SKM-1 treated with dmso at 0.1 percent for 144 hours (cell line): ENCODE results near the gene LIN52.
A peak's percentile ranks its signal among the peaks of the same experiment; 100 is the strongest.

Experiments
- DNase-seq: peaks from one replicate; lab custom pipeline; 2025; ENCODE audit not compliant: unreplicated experiment; lab: John Stamatoyannopoulos, UW

The LIN52 gene

DNA sequence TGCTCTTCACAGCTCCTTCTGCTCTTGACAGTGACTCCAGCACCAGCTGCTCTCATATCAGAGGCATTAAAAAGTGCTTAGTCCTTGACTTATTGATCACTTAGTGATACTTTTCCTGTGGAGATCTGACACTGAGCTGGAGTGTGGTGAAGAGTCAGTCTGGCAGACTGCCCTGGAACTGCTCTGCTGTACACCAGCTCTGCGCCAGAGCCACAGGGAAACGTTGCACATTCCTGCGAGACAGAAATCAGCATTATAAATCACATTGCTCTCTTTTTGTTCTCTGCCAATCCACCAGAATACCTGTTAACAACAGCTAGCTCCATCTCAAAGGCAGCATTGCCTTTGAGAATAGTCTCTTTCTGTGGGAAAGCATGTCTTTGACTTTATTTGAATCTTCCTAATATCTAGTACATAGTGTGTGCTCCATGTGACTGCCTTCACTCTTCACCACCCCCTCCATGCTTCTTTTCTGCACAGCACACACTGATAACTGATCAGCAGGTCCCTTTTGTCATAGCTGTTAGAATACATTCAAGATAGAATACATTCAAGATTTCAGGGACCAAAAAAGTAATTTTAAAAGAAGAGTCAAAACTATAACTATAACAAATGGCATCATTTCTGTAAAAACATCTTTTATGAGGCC is 106.3 kb downstream of the LIN52 start:
- DNase-seq = no peak

DNA sequence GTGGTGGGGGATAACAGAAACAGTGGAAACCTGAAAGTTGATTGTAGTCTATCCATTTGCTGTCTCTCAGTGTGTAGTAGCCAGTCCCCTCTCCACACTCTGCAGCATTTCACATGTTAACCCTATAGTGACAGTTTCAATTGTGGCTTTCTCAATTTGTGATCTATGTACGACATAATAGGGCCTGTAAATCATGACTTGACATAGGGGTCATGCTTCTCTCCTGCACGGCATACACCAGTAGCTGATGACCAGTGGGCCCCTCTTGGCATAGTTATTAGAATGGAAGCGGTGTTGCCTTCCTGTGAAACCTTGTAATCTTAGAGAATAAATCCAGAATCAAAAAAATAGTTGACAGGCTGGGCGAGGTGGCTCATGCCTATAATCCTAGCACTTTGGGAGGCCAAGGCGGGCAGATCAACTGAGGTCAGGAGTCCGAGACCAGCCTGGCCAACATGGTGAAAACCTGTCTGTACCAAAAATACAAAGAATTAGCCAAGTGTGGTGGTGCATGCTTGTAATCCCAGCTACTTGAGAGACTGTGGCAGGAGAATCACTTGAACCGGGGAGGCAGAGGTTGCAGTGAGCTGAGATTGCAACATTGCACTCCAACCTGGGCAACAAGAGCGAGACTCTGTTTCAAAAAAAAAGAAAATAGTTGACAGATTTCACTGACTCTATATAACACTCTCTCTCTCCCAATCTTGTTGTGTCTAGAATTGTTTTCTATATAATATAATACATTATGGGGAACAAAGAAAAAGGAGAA is 109.9 kb downstream of the LIN52 start:
- no peak for DNase-seq

- no peak for DNase-seq
Measured at GRCh38 chr14:74195623-74196022, 110.9 kb downstream of the LIN52 start.

GRCh38 chr14:74198441-74199234 is 113.9 kb downstream of the LIN52 start:
- no peak for DNase-seq

GRCh38 chr14:74202113-74202512 is 117.4 kb downstream of the LIN52 start:
- DNase-seq = no peak

- no peak for DNase-seq
Measured at GRCh38 chr14:74203639-74204038, 118.9 kb downstream of the LIN52 start.

- no peak for DNase-seq
Measured at GRCh38 chr14:74204491-74204890, 119.7 kb downstream of the LIN52 start.

GRCh38 chr14:74205882-74206281 is 121.1 kb downstream of the LIN52 start:
- DNase-seq = no peak

GRCh38 chr14:74207943-74208342 is 123.2 kb downstream of the LIN52 start:
- DNase-seq = no peak

DNA sequence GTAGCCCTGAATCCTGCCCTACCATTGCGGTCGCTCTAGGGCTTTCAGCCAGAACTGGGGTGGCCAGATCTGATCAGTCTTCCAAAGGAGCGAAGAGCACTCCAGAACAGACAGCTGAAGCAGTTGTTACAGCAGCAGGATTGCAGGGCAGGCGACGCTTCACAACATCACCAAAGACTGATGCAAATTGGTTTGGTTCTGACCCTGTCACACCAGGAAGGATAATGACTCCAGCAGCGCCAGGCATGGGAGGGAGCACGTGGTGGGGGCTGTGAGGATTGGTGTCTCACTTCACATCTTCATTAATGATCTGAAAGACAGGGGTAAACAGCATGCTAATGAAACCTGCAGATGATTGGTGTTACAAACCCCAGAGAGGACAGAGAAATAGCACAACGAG is 123.9 kb downstream of the LIN52 start:
- DNase-seq = no peak

- DNase-seq = no peak
Measured at GRCh38 chr14:74211945-74212580, 127.3 kb downstream of the LIN52 start.

DNA sequence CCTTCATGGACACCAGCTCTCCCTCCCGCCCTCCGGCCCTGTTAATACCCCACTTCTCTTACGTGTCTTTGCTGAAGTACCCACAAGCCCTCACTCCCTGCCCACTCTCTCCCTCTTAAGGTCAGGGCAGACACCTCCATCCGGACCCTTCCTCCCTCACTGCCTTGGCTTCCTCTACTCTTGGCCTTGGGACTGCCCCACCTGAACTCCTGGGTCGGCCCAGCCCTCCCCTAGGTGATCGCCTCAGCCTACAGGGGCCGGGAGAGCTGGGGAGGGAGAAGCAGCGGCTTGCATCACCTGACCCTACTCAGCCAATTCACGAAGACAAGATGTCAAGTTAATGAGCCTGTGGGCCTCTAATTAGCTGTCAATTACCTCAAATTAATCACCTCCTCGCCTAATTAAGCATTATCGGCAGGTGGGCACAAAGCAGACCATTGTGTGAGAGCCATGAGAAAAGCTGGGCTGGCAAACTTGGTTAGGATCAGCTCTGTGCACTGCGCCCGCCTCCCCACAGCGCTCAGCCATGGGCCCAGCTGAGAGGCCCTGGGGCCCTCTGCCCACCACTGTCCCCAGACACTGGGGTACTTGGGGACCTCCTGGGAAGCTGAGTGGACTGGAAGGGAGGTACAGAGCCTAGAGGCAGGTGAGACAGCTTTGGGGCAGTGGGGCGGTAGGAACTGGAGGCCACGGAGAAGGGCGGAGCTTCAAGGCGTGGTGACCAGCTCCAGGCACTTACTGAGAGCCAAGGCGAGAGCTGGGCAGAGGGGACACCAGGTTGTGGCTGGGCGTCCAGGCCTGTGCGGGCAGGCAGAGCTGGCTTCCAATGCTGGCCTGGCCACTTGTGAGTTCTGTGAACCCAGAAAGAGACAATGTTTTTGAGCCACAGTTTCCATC is 129.4 kb downstream of the LIN52 start:
- DNase-seq = no peak

GRCh38 chr14:74216671-74217070 is 131.9 kb downstream of the LIN52 start:
- no peak for DNase-seq

GRCh38 chr14:74217672-74218448 is 133.1 kb downstream of the LIN52 start:
- peak; percentile 3 for DNase-seq

GRCh38 chr14:74218462-74218861 is 133.7 kb downstream of the LIN52 start:
- DNase-seq = no peak

DNA sequence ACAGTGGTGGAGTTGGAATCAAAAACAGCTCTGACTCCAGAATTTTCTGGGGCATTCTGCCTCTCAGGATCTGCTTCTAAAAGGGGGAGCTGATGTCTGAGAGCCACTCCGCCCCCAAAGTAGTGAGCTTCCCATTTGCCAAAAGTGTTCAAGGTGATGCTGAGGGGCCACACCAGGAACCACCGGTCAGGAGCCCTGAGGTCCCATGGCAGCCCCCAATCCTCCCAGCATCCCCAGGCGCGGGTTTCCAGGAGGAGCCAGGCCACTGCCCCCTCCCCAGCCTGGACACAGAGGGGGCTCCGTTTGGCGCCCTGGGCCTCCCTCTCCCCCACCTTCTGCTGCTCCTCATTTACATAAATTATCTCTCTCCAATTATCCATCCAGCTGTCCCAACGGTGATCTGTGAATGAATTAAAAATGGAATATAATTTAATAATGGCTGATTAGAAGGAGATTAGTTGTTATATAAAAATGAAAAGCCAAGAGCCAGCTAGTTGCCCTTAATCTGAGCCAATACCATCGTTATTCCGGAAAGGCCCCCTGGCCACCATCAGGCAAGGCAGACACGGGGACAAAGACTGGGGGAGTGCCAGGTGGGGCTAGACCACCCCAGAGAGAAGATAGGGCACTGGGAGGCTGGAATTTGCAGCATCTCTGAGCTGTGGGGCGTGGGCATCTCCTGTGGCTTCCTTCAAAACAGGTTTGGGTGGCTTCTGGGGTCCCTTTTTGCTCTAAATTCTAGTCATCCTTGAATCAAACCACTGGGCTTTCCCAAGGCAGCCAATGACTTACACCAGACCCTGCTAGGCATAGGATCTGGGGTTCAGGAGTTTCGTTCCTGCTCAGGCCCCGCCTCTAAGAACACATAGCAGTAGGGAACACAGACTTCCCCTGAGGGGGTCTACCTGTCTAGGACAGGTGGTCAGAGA is 134.8 kb downstream of the LIN52 start:
- DNase-seq = no peak

DNA sequence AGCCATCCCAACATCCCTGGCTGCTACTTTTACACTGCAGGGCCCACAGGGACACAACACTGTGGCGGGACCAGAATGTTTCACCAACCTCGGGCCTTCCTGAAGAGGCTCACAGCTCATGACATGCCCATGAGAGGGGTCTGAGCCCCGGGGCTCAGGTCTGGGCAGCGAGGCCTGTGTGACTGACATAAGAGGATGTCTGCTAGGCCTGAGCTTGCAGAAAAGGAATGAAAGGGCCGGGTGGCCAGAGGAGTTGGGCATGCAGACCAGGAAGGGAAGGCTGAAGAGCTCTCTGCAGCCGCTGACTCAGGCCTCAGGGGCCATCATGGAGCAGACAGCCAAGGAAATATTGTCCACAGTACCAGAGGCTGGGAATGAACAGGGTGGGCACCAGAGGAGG is 136.2 kb downstream of the LIN52 start:
- DNase-seq = no peak

GRCh38 chr14:74221741-74222140 is 137.0 kb downstream of the LIN52 start:
- DNase-seq = no peak

- DNase-seq = no peak
Measured at GRCh38 chr14:74223016-74223415, 138.3 kb downstream of the LIN52 start.
